Kidney (tissue), 14 donors: ENCODE data around the gene CREB3L2. TPM values are rescaled to one million over a fixed set of nuclear protein-coding genes. Genes with fewer than 3 reads are reported as not detected.
"Not testable (repeated sequence)": the region's sequence is repeated elsewhere in the genome, so short reads cannot be mapped to it uniquely, and the experiment has no call there.

ENCODE experiments used
- DNase-seq, 5 donors: peaks; one replicate each; pipeline ENCODE4 v3.0.0-alpha.2; 2013 to 2020
- FAIRE-seq: peaks from 2 replicates; lab custom pipeline; 2012; peaks lifted over from hg19 to GRCh38; lab: Jason Lieb, UNC
- H3K27ac ChIP-seq, 2 donors: one replicate each; pipeline ENCODE4 v1.7.0; 2013; ENCODE audit warnings: low read depth in 2 of 2, low read length in 2 of 2, inconsistent platforms in 1 of 2
- H3K27me3 ChIP-seq: one replicate; pipeline ENCODE4 v1.7.1; 2013; ENCODE audit warnings: low read length, inconsistent platforms; ENCODE audit not compliant: control insufficient read depth, insufficient read depth
- H3K36me3 ChIP-seq, 3 donors: one replicate each; pipeline versions ENCODE4 v1.7.0 to v1.7.1; 2013; ENCODE audit warnings: low read length in 3 of 3, control low read depth in 1 of 3, inconsistent platforms in 1 of 3; ENCODE audit not compliant: insufficient read depth in 3 of 3, control insufficient read depth in 2 of 3
- H3K4me1 ChIP-seq, 3 donors: one replicate each; pipeline versions ENCODE4 v1.7.0 to v1.7.1; 2013; ENCODE audit warnings: low read length in 3 of 3, inconsistent platforms in 1 of 3, low read depth in 1 of 3; ENCODE audit not compliant: control insufficient read depth in 2 of 3, insufficient read depth in 2 of 3
- H3K4me3 ChIP-seq, 3 donors: one replicate each; pipeline versions ENCODE4 v1.7.0 to v1.8.1; 2013; ENCODE audit warnings: low read length in 3 of 3, control low read depth in 1 of 3, inconsistent platforms in 1 of 3
- H3K9ac ChIP-seq, 3 donors: one replicate each; pipeline versions ENCODE4 v1.7.0 to v1.7.1; 2013; ENCODE audit warnings: low read length in 3 of 3, control low read depth in 1 of 3, inconsistent platforms in 1 of 3
- H3K9me3 ChIP-seq, 3 donors: one replicate each; pipeline versions ENCODE4 v1.7.0 to v1.7.1; 2013; ENCODE audit warnings: low read length in 3 of 3, control low read depth in 1 of 3, inconsistent platforms in 1 of 3; ENCODE audit not compliant: control insufficient read depth in 2 of 3, insufficient read depth in 1 of 3
- CTCF ChIP-seq: IDR thresholded peaks from 3 replicates; pipeline ENCODE4 v1.5.1; 2012; ENCODE audit warnings: mild to moderate bottlenecking, moderate library complexity, borderline replicate concordance; ENCODE audit not compliant: insufficient read depth; ENCODE audit errors: extremely low read depth
- intact Hi-C: fragments of 100-400 bp; cut with DNase I; formaldehyde crosslinking; loops from one replicate; pipeline ENCODE4 v1.11.1; 2022
- polyA plus RNA-seq: library from polyadenylated mRNA; stranded (reverse); fragments of 350-450 nt; fragmentation: Illumina TruSeq; extraction: RNeasy Lipid Tissue Mini Kit (QIAGEN cat#74804); gene quantifications from one replicate; pipeline ENCODE4 v1.2.3, GENCODE V29; 2014; ENCODE audit warnings: low read depth, low replicate concordance; ENCODE audit not compliant: insufficient read depth
- total RNA-seq: library from RNA; stranded (reverse); fragmentation: NEBNext Ultra II Directional; extraction: Animal tissue kit (Norgen Biotek cat#: 25700); gene quantifications from one replicate; pipeline ENCODE4 v1.2.1, GENCODE V29; 2021
- donor health status: control.
- donor health status: control.
- donor health status: control.
- donor health status: control.
- donor health status: control.
- donor health status: DM: yes; HTN: yes; CAD: no.
- donor health status: Normal renal cell carcinoma (clear cell type).

CREB3L2 gene
- total and polyA plus RNA-seq, 2 donors from 2014 or later = 18.5 to 114 TPM

- Histone ChIP-seq H3K27ac (no peak overlapping the region), H3K4me1 (peaks cover 0 to 2% (median 0%) of the 10 kb centered on the region in 3 donors), H3K4me3 (no peak overlapping the region), H3K9me3 (no peaks in the 10 kb centered on the region), H3K9ac (no peak overlapping the region), H3K36me3 (peaks cover 11 to 58% (median 20%) of the 10 kb centered on the region in 3 donors), H3K27me3 (no peaks in the 10 kb centered on the region)
- DNase-seq (no peak), FAIRE-seq (no peak)
- intact Hi-C loops = no loop called here
- TF ChIP-seq CTCF = no peak
Measured at GRCh38 chr7:137908106-137908505, 93.8 kb downstream of the CREB3L2 start.

- H3K4me3 ChIP-seq, H3K4me1 ChIP-seq, intact Hi-C loops, DNase-seq, H3K27ac ChIP-seq, H3K9me3 ChIP-seq, H3K9ac ChIP-seq, H3K27me3 ChIP-seq, FAIRE-seq: not testable (repeated sequence)
- peaks cover 9 to 47% (median 20%) of the 10 kb centered on the region in 3 donors for H3K36me3 ChIP-seq
Measured at GRCh38 chr7:137906636-137907035, 95.2 kb downstream of the CREB3L2 start.

GRCh38 chr7:137904833-137905232 lies 97.1 kb downstream of the CREB3L2 start:
- peaks cover 9 to 45% (median 18%) of the 10 kb centered on the region in 3 donors for H3K36me3 ChIP-seq
- no peaks in the 10 kb centered on the region for H3K9me3 ChIP-seq
- no peaks in the 10 kb centered on the region for H3K27me3 ChIP-seq
- no peak for TF ChIP-seq CTCF
- H3K27ac ChIP-seq = no peak overlapping the region
- H3K4me3 ChIP-seq = no peak overlapping the region
- H3K4me1 ChIP-seq = peaks cover 0 to 2% (median 0%) of the 10 kb centered on the region in 3 donors
- no peak overlapping the region for H3K9ac ChIP-seq
- peak in 4 of 5 donors; percentile 30 to 76 (median 56) for DNase-seq
- FAIRE-seq = no peak
- intact Hi-C loops = loop anchor here (5.0 kb wide), 1 partner anchor 102 kb away; no protein-coding TSS in a partner anchor

GRCh38 chr7:137903382-137904169 lies 98.3 kb downstream of the CREB3L2 start:
- H3K4me3 ChIP-seq = no peak overlapping the region
- no peak overlapping the region for H3K27ac ChIP-seq
- DNase-seq = peak in 4 of 5 donors; percentile 67 to 89 (median 76)
- TF ChIP-seq CTCF = peak; percentile 80
- intact Hi-C loops = loop anchor here (5.0 kb wide), 1 partner anchor 104 kb away; no protein-coding TSS in a partner anchor
- no peaks in the 10 kb centered on the region for H3K27me3 ChIP-seq
- no peak overlapping the region for H3K9ac ChIP-seq
- H3K36me3 ChIP-seq = peaks cover 9 to 46% (median 15%) of the 10 kb centered on the region in 3 donors
- peaks cover 0 to 2% (median 0%) of the 10 kb centered on the region in 3 donors for H3K4me1 ChIP-seq
- FAIRE-seq = no peak
- no peaks in the 10 kb centered on the region for H3K9me3 ChIP-seq
